ENCODE data around the gene IQCH. TPM values are rescaled to one million over a fixed set of nuclear protein-coding genes. Genes with fewer than 3 reads are reported as not detected.

The IQCH gene
- polyA plus RNA-seq, 3 donors: 0.03 TPM; not detected in 2

GRCh38 chr15:67290319-67290718, 35.7 kb downstream of the IQCH start:
- Histone ChIP-seq H3K9ac (ENCODE audit: insufficient read depth, low read length, poor library complexity, severe bottlenecking) (no peak overlapping the region), H3K27me3 (ENCODE audit: control insufficient read depth in 2 of 2, insufficient read depth in 2 of 2, low read length in 2 of 2) (no peaks in the 10 kb centered on the region), H3K27ac (ENCODE audit: low read depth in 1 of 2, low read length in 2 of 2) (no peak overlapping the region), H3K79me2 (ENCODE audit: insufficient read depth, low read length) (no peaks in the 10 kb centered on the region), H3K4me1 (ENCODE audit: control insufficient read depth in 1 of 2, insufficient read depth in 2 of 2, low read length in 2 of 2) (no peaks in the 10 kb centered on the region), H3K4me3 (replicated peaks in 1 of 3; ENCODE audit: low read depth in 2 of 3, low read length in 3 of 3) (no peak overlapping the region), H3K36me3 (replicated peaks in 1 of 2; ENCODE audit: control insufficient read depth in 1 of 2, insufficient read depth in 2 of 2, low read length in 2 of 2) (no peaks in the 10 kb centered on the region), H2AFZ (ENCODE audit: insufficient read depth, low read depth, low read length, poor library complexity, severe bottlenecking) (no peak overlapping the region), H3K4me2 (replicated peaks; ENCODE audit: extremely low read depth, low read length, poor library complexity, severe bottlenecking) (no peak overlapping the region), H4K20me1 (ENCODE audit: insufficient read depth, low read length) (no peaks in the 10 kb centered on the region), H3K9me3 (replicated peaks in 1 of 2; ENCODE audit: control insufficient read depth in 1 of 2, insufficient read depth in 1 of 2, low read length in 2 of 2) (peaks cover 0 to 2% of the 10 kb centered on the region in 2 donors)
- DNase-seq: no peak
- Mint-ChIP-seq H3K27me3 (ENCODE audit: low read depth in 3 of 3) (peaks cover 0 to 2% (median 0%) of the 10 kb centered on the region in 3 donors), H3K4me1 (no peaks in the 10 kb centered on the region), H3K9me3 (peaks cover 0 to 6% (median 1%) of the 10 kb centered on the region in 7 donors), H3K27ac (no peak overlapping the region), H3K36me3 (no peaks in the 10 kb centered on the region), H3K4me3 (no peak overlapping the region)
- no CpG with 5 or more reads among the region's 1 CpG for WGBS (ENCODE audit: insufficient coverage)
- intact Hi-C loops (cut with micrococcal nuclease): no loop called here
- TF ChIP-seq CTCF (IDR thresholded peaks at IDR 0.05): no peak

GRCh38 chr15:67296188-67296587, 41.6 kb downstream of the IQCH start:
- WGBS (ENCODE audit: insufficient coverage): 94% methylated on average over 5 of the region's 5 CpGs
- no peak overlapping the region for H3K4me3 ChIP-seq (replicated peaks in 1 of 3; ENCODE audit: low read depth in 2 of 3, low read length in 3 of 3)
- H3K9me3 ChIP-seq (replicated peaks in 1 of 2; ENCODE audit: control insufficient read depth in 1 of 2, insufficient read depth in 1 of 2, low read length in 2 of 2): no peaks in the 10 kb centered on the region
- H3K4me1 Mint-ChIP-seq: peaks cover 9% of the 10 kb centered on the region
- no peaks in the 10 kb centered on the region for H3K79me2 ChIP-seq (ENCODE audit: insufficient read depth, low read length)
- DNase-seq: no peak
- no peaks in the 10 kb centered on the region for H3K27me3 ChIP-seq (ENCODE audit: control insufficient read depth in 2 of 2, insufficient read depth in 2 of 2, low read length in 2 of 2)
- H3K36me3 Mint-ChIP-seq: no peaks in the 10 kb centered on the region
- no peak overlapping the region for H3K9ac ChIP-seq (ENCODE audit: insufficient read depth, low read length, poor library complexity, severe bottlenecking)
- H2AFZ ChIP-seq (ENCODE audit: insufficient read depth, low read depth, low read length, poor library complexity, severe bottlenecking): peak overlapping the region; percentile 9
- H3K4me1 ChIP-seq (ENCODE audit: control insufficient read depth in 1 of 2, insufficient read depth in 2 of 2, low read length in 2 of 2): no peaks in the 10 kb centered on the region
- H3K27me3 Mint-ChIP-seq (ENCODE audit: low read depth in 3 of 3): peaks cover 0 to 1% (median 0%) of the 10 kb centered on the region in 3 donors
- no peaks in the 10 kb centered on the region for H3K9me3 Mint-ChIP-seq
- no peak overlapping the region for H3K27ac ChIP-seq (ENCODE audit: low read depth in 1 of 2, low read length in 2 of 2)
- no peak overlapping the region for H3K4me3 Mint-ChIP-seq
- TF ChIP-seq CTCF (IDR thresholded peaks at IDR 0.05): no peak
- H3K27ac Mint-ChIP-seq: peak overlapping the region in 1 of 7 donors; percentile 4
- H3K4me2 ChIP-seq (replicated peaks; ENCODE audit: extremely low read depth, low read length, poor library complexity, severe bottlenecking): no peak overlapping the region
- H4K20me1 ChIP-seq (ENCODE audit: insufficient read depth, low read length): no peaks in the 10 kb centered on the region
- intact Hi-C loops (cut with micrococcal nuclease): no loop called here
- no peaks in the 10 kb centered on the region for H3K36me3 ChIP-seq (replicated peaks in 1 of 2; ENCODE audit: control insufficient read depth in 1 of 2, insufficient read depth in 2 of 2, low read length in 2 of 2)
